SJSA1 (cell line): ENCODE data around the gene CCR5. TPM values are rescaled to one million over a fixed set of nuclear protein-coding genes. Genes with fewer than 3 reads are reported as not detected.

Source experiments
- DNase-seq, 2 experiments: peaks; one replicate each; pipeline ENCODE4 v3.0.0-alpha.2; 2015 to 2020; ENCODE audit warnings: low spot score in 2 of 2, low read depth in 1 of 2
- H3K27ac ChIP-seq: fragments of 250-450 bp; sonication (Bioruptor Pico); 2 replicates; pipeline ENCODE4 v1.5.1; 2020; ENCODE audit warnings: mild to moderate bottlenecking, moderate library complexity
- H3K27me3 ChIP-seq: fragments of 250-450 bp; sonication (Bioruptor Pico); replicated peaks from 2 replicates; pipeline ENCODE4 v1.5.1; 2020; ENCODE audit warnings: mild to moderate bottlenecking, moderate library complexity
- H3K36me3 ChIP-seq: fragments of 250-450 bp; sonication (Bioruptor Pico); 2 replicates; pipeline ENCODE4 v1.5.1; 2020; ENCODE audit warnings: mild to moderate bottlenecking
- H3K4me1 ChIP-seq: fragments of 250-450 bp; sonication (Bioruptor Pico); replicated peaks from 2 replicates; pipeline ENCODE4 v1.6.1; 2021; ENCODE audit warnings: mild to moderate bottlenecking
- H3K4me3 ChIP-seq: fragments of 250-450 bp; sonication (Bioruptor Pico); 2 replicates; pipeline ENCODE4 v1.5.1; 2020; ENCODE audit warnings: mild to moderate bottlenecking
- H3K9me3 ChIP-seq: fragments of 250-450 bp; sonication (Bioruptor Pico); replicated peaks from 2 replicates; pipeline ENCODE4 v1.5.1; 2020; ENCODE audit warnings: mild to moderate bottlenecking
- total RNA-seq: library from RNA; depleted of rRNA; stranded (reverse); fragments of >200 nt; shearing (Covaris generic); gene quantifications from 2 replicates; pipeline ENCODE4 v1.2.3, GENCODE V29; 2014

CCR5 gene
- total RNA-seq, 1 experiment from 2014 or later, result not detected

- no peaks in the 10 kb centered on the region for H3K4me1 ChIP-seq
These were observed 4.8 kb upstream of the CCR5 start for GRCh38 chr3:46365737-46366524.

GRCh38 chr3:46367811-46368210 is 2.9 kb upstream of the CCR5 start:
- DNase-seq, result no peak
- Histone ChIP-seq H3K36me3 (no peaks in the 10 kb centered on the region), H3K9me3 (no peaks in the 10 kb centered on the region), H3K27ac (no peak overlapping the region), H3K27me3 (no peaks in the 10 kb centered on the region), H3K4me3 (no peak overlapping the region), H3K4me1 (no peaks in the 10 kb centered on the region)

More at GRCh38 chr3:46365737-46366524, 4.8 kb upstream of the CCR5 start:
- no peak for DNase-seq
- no peak overlapping the region for H3K27ac ChIP-seq
- no peaks in the 10 kb centered on the region for H3K9me3 ChIP-seq
- no peaks in the 10 kb centered on the region for H3K36me3 ChIP-seq
- H3K27me3 ChIP-seq, result no peaks in the 10 kb centered on the region
- no peak overlapping the region for H3K4me3 ChIP-seq

- no peaks in the 10 kb centered on the region for H3K36me3 ChIP-seq
- no peak for DNase-seq
- H3K27me3 ChIP-seq, result no peaks in the 10 kb centered on the region
- H3K4me3 ChIP-seq, result no peak overlapping the region
- H3K27ac ChIP-seq, result no peak overlapping the region
- no peaks in the 10 kb centered on the region for H3K4me1 ChIP-seq
- no peaks in the 10 kb centered on the region for H3K9me3 ChIP-seq
These were observed 2.2 kb upstream of the CCR5 start for GRCh38 chr3:46368569-46368968.

- Histone ChIP-seq H3K4me3 (no peak overlapping the region), H3K4me1 (no peaks in the 10 kb centered on the region), H3K27ac (no peak overlapping the region), H3K27me3 (no peaks in the 10 kb centered on the region), H3K9me3 (no peaks in the 10 kb centered on the region), H3K36me3 (no peaks in the 10 kb centered on the region)
- DNase-seq, result no peak
These were observed 1.6 kb upstream of the CCR5 start for GRCh38 chr3:46369151-46369550.

- Histone ChIP-seq H3K4me1 (no peaks in the 10 kb centered on the region), H3K4me3 (no peak overlapping the region), H3K36me3 (no peaks in the 10 kb centered on the region), H3K27ac (no peak overlapping the region), H3K9me3 (no peaks in the 10 kb centered on the region), H3K27me3 (no peaks in the 10 kb centered on the region)
- no peak for DNase-seq
These were observed 1.0 kb upstream of the CCR5 start for GRCh38 chr3:46369675-46370132.

GRCh38 chr3:46371519-46372340 is 984 bp downstream of the CCR5 start:
- DNase-seq, result no peak
- H3K4me1 ChIP-seq, result no peaks in the 10 kb centered on the region
- H3K36me3 ChIP-seq, result no peaks in the 10 kb centered on the region
- H3K4me3 ChIP-seq, result no peak overlapping the region
- no peaks in the 10 kb centered on the region for H3K27me3 ChIP-seq
- no peaks in the 10 kb centered on the region for H3K9me3 ChIP-seq
- no peak overlapping the region for H3K27ac ChIP-seq

- H3K27ac ChIP-seq, result no peak overlapping the region
- H3K4me1 ChIP-seq, result no peaks in the 10 kb centered on the region
- no peaks in the 10 kb centered on the region for H3K36me3 ChIP-seq
- no peaks in the 10 kb centered on the region for H3K9me3 ChIP-seq
- DNase-seq, result no peak
- H3K27me3 ChIP-seq, result no peaks in the 10 kb centered on the region
- H3K4me3 ChIP-seq, result no peak overlapping the region
These were observed 2.0 kb downstream of the CCR5 start for GRCh38 chr3:46372492-46373359.

GRCh38 chr3:46374755-46375154 is 4.0 kb downstream of the CCR5 start:
- Histone ChIP-seq H3K27me3 (no peaks in the 10 kb centered on the region), H3K27ac (no peak overlapping the region), H3K4me3 (no peak overlapping the region), H3K4me1 (no peaks in the 10 kb centered on the region; the same call in 1 of the 2 replicates), H3K36me3 (no peaks in the 10 kb centered on the region), H3K9me3 (no peaks in the 10 kb centered on the region)
- no peak for DNase-seq

GRCh38 chr3:46375218-46375617 is 4.5 kb downstream of the CCR5 start:
- H3K36me3 ChIP-seq, result no peaks in the 10 kb centered on the region
- H3K4me1 ChIP-seq, result peaks cover under 1% of the 10 kb centered on the region
- no peak for DNase-seq
- no peak overlapping the region for H3K27ac ChIP-seq
- no peaks in the 10 kb centered on the region for H3K27me3 ChIP-seq
- H3K4me3 ChIP-seq, result no peak overlapping the region
- H3K9me3 ChIP-seq, result no peaks in the 10 kb centered on the region

GRCh38 chr3:46375814-46376213 is 5.1 kb downstream of the CCR5 start:
- Histone ChIP-seq H3K9me3 (no peaks in the 10 kb centered on the region), H3K4me1 (peaks cover 6% of the 10 kb centered on the region), H3K27ac (no peak overlapping the region), H3K27me3 (no peaks in the 10 kb centered on the region), H3K36me3 (no peaks in the 10 kb centered on the region), H3K4me3 (no peak overlapping the region)
- no peak for DNase-seq

- Histone ChIP-seq H3K4me1 (peaks cover 16% of the 10 kb centered on the region), H3K4me3 (no peak overlapping the region), H3K36me3 (no peaks in the 10 kb centered on the region), H3K27me3 (no peaks in the 10 kb centered on the region), H3K9me3 (no peaks in the 10 kb centered on the region), H3K27ac (no peak overlapping the region)
- peak in 1 of 2 experiments; percentile 59 for DNase-seq
These were observed 7.7 kb downstream of the CCR5 start for GRCh38 chr3:46378426-46378942.

GRCh38 chr3:46380471-46381221 is 9.9 kb downstream of the CCR5 start:
- Histone ChIP-seq H3K4me1 (peaks cover 16% of the 10 kb centered on the region), H3K4me3 (no peak overlapping the region), H3K9me3 (no peaks in the 10 kb centered on the region), H3K27ac (0 out of 2 replicates have a peak overlapping the region, but pooled peaks have one; percentile 12), H3K36me3 (no peaks in the 10 kb centered on the region), H3K27me3 (no peaks in the 10 kb centered on the region)
- peak in 1 of 2 experiments; percentile 57 for DNase-seq

- H3K36me3 ChIP-seq, result no peaks in the 10 kb centered on the region
- DNase-seq, result no peak
- H3K4me1 ChIP-seq, result peaks cover 24% of the 10 kb centered on the region
- H3K27ac ChIP-seq, result no peak overlapping the region; the same call in 1 of the 2 replicates
- H3K9me3 ChIP-seq, result no peaks in the 10 kb centered on the region
- H3K27me3 ChIP-seq, result no peaks in the 10 kb centered on the region
- H3K4me3 ChIP-seq, result no peak overlapping the region
These were observed 10.9 kb downstream of the CCR5 start for GRCh38 chr3:46381625-46382024.
